Osteocyte (in vitro differentiated cells): Measurements from ENCODE around the gene PYGM. TPM values are rescaled to one million over a fixed set of nuclear protein-coding genes. Genes with fewer than 3 reads are reported as not detected.

Experiments used
- DNase-seq: peaks from one replicate; pipeline ENCODE4 v3.0.0; 2021; ENCODE audit warnings: mixed read lengths; ENCODE audit not compliant: unreplicated experiment; ENCODE audit errors: extremely low spot score
- H3K27ac Mint-ChIP-seq: one replicate; pipeline ENCODE4 v1.8.0; 2021; ENCODE audit warnings: mild to moderate bottlenecking, mixed read lengths; ENCODE audit not compliant: unreplicated experiment
- H3K27me3 Mint-ChIP-seq: one replicate; pipeline ENCODE4 v1.8.0; 2021; ENCODE audit warnings: mixed read lengths; ENCODE audit not compliant: unreplicated experiment
- H3K36me3 Mint-ChIP-seq: one replicate; pipeline ENCODE4 v1.8.0; 2021; ENCODE audit warnings: mixed read lengths; ENCODE audit not compliant: unreplicated experiment
- H3K4me1 Mint-ChIP-seq: one replicate; pipeline ENCODE4 v1.8.0; 2021; ENCODE audit warnings: mixed read lengths; ENCODE audit not compliant: unreplicated experiment
- H3K4me3 Mint-ChIP-seq: one replicate; pipeline ENCODE4 v1.8.0; 2021; ENCODE audit warnings: mild to moderate bottlenecking, moderate library complexity, mixed read lengths; ENCODE audit not compliant: unreplicated experiment
- H3K9me3 Mint-ChIP-seq: one replicate; pipeline ENCODE4 v1.8.0; 2021; ENCODE audit warnings: mixed read lengths; ENCODE audit not compliant: unreplicated experiment
- CTCF ChIP-seq: fragments of 200-600 bp; sonication (generic); IDR thresholded peaks from 2 replicates; pipeline ENCODE4 v1.5.0; 2021; ENCODE audit warnings: antibody characterized with exemption, mild to moderate bottlenecking, moderate library complexity
- total RNA-seq: library from RNA; stranded (reverse); gene quantifications from 2 replicates; pipeline ENCODE4 v1.2.1, GENCODE V29; 2021

The PYGM gene
- total RNA-seq, 1 donor from 2014 or later, result 0.73 TPM

- Mint-ChIP-seq H3K4me3 (no peak overlapping the region), H3K4me1 (peaks cover 19% of the 10 kb centered on the region), H3K27me3 (peaks cover 54% of the 10 kb centered on the region), H3K9me3 (no peaks in the 10 kb centered on the region), H3K27ac (no peak overlapping the region), H3K36me3 (no peaks in the 10 kb centered on the region)
- no peak for DNase-seq
- TF ChIP-seq CTCF, result no peak
Measured at GRCh38 chr11:64713016-64713707, 46.6 kb downstream of the PYGM start.

GRCh38 chr11:64712430-64713015 is 47.3 kb downstream of the PYGM start:
- no peak overlapping the region for H3K4me3 Mint-ChIP-seq
- TF ChIP-seq CTCF, result no peak
- DNase-seq, result no peak
- H3K27me3 Mint-ChIP-seq, result peaks cover 50% of the 10 kb centered on the region
- H3K9me3 Mint-ChIP-seq, result no peaks in the 10 kb centered on the region
- H3K27ac Mint-ChIP-seq, result no peak overlapping the region
- H3K36me3 Mint-ChIP-seq, result no peaks in the 10 kb centered on the region
- peaks cover 19% of the 10 kb centered on the region for H3K4me1 Mint-ChIP-seq

GRCh38 chr11:64711956-64712362 is 47.8 kb downstream of the PYGM start:
- peaks cover 44% of the 10 kb centered on the region for H3K27me3 Mint-ChIP-seq
- no peak overlapping the region for H3K27ac Mint-ChIP-seq
- no peaks in the 10 kb centered on the region for H3K36me3 Mint-ChIP-seq
- H3K4me3 Mint-ChIP-seq, result no peak overlapping the region
- DNase-seq, result no peak
- no peaks in the 10 kb centered on the region for H3K9me3 Mint-ChIP-seq
- TF ChIP-seq CTCF, result no peak
- H3K4me1 Mint-ChIP-seq, result peaks cover 17% of the 10 kb centered on the region

GRCh38 chr11:64711138-64711955 is 48.4 kb downstream of the PYGM start:
- H3K4me3 Mint-ChIP-seq, result no peak overlapping the region
- no peak for DNase-seq
- no peaks in the 10 kb centered on the region for H3K9me3 Mint-ChIP-seq
- H3K4me1 Mint-ChIP-seq, result peaks cover 17% of the 10 kb centered on the region
- H3K27me3 Mint-ChIP-seq, result peaks cover 43% of the 10 kb centered on the region
- no peak overlapping the region for H3K27ac Mint-ChIP-seq
- no peaks in the 10 kb centered on the region for H3K36me3 Mint-ChIP-seq
- no peak for TF ChIP-seq CTCF
